Measurements from ENCODE around the gene HOMEZ.
"Not testable (repeated sequence)": the region's sequence is repeated elsewhere in the genome, so short reads cannot be mapped to it uniquely, and the experiment has no call there.

Gene HOMEZ

GRCh38 chr14:23286020-23286901 lies at the start of gene HOMEZ:
Gene HOMEZ (minus strand): TSS chr14:23286132. CDS start chr14:23285952, 180 bp downstream.
- peak; percentile 99 for DNase-seq (ENCODE audit: low spot score)
- peak; percentile 97 for FAIRE-seq

- DNase-seq (ENCODE audit: low spot score), result no peak
- FAIRE-seq, result no peak
Observed at GRCh38 chr14:23335623-23336022, 49.7 kb upstream of the HOMEZ start.

GRCh38 chr14:23327947-23328744 lies 42.2 kb upstream of the HOMEZ start:
- DNase-seq (ENCODE audit: low spot score) (peak; percentile 67), FAIRE-seq (no peak)

- no peak for FAIRE-seq
- DNase-seq (ENCODE audit: low spot score), result no peak
Observed at GRCh38 chr14:23326491-23327332, 40.8 kb upstream of the HOMEZ start.

- DNase-seq (ENCODE audit: low spot score); FAIRE-seq: not testable (repeated sequence)
Observed at GRCh38 chr14:23325746-23326145, 39.8 kb upstream of the HOMEZ start.

- DNase-seq (ENCODE audit: low spot score) (no peak), FAIRE-seq (no peak)
Observed at GRCh38 chr14:23324993-23325392, 39.1 kb upstream of the HOMEZ start.

GRCh38 chr14:23324455-23324846 lies 38.5 kb upstream of the HOMEZ start:
- no peak for DNase-seq (ENCODE audit: low spot score)
- no peak for FAIRE-seq

GRCh38 chr14:23323838-23324454 lies 38.0 kb upstream of the HOMEZ start:
- DNase-seq (ENCODE audit: low spot score), result no peak
- no peak for FAIRE-seq

- FAIRE-seq (no peak), DNase-seq (ENCODE audit: low spot score) (no peak)
Observed at GRCh38 chr14:23322568-23323517, 36.9 kb upstream of the HOMEZ start.

- FAIRE-seq (no peak), DNase-seq (ENCODE audit: low spot score) (peak; percentile 58)
Observed at GRCh38 chr14:23321572-23322547, 35.9 kb upstream of the HOMEZ start.

GRCh38 chr14:23320584-23321571 lies 34.9 kb upstream of the HOMEZ start, which contains the start of gene PABPN1:
Gene PABPN1 (plus strand): TSS chr14:23321457. CDS start chr14:23321470, 13 bp downstream.
- DNase-seq (ENCODE audit: low spot score), result peak; percentile 97
- peak; percentile 9 for FAIRE-seq

- FAIRE-seq, result no peak
Observed at GRCh38 chr14:23319746-23320583, 34.0 kb upstream of the HOMEZ start.

GRCh38 chr14:23316300-23316699 lies 30.4 kb upstream of the HOMEZ start:
- no peak for FAIRE-seq
- DNase-seq (ENCODE audit: low spot score), result no peak

More at GRCh38 chr14:23319746-23320583, 34.0 kb upstream of the HOMEZ start:
- DNase-seq (ENCODE audit: low spot score), result no peak

GRCh38 chr14:23310546-23310945 lies 24.6 kb upstream of the HOMEZ start:
- FAIRE-seq, result no peak
- DNase-seq (ENCODE audit: low spot score), result no peak

- no peak for FAIRE-seq
- no peak for DNase-seq (ENCODE audit: low spot score)
Observed at GRCh38 chr14:23308721-23309445, 23.0 kb upstream of the HOMEZ start.

Data from urothelium cell line (cell line).